PFSK-1 (cell line): ENCODE data around the gene CLP1.

Experiments
- FOXP2 ChIP-seq: optimal IDR thresholded peaks from 2 replicates; pipeline ENCODE3; 2011; ENCODE audit warnings: borderline replicate concordance, control low read depth, inconsistent platforms; ENCODE audit not compliant: insufficient read depth; ENCODE audit errors: extremely low read length, extremely low read depth
- POLR2AphosphoS5 ChIP-seq: IDR thresholded peaks from 2 replicates; pipeline ENCODE4 v1.6.1; 2012; ENCODE audit warnings: low read depth, mild to moderate bottlenecking, control low read depth, low read length, moderate library complexity
- SIN3A ChIP-seq: IDR thresholded peaks from 2 replicates; pipeline ENCODE4 v1.6.1; 2012; ENCODE audit warnings: mild to moderate bottlenecking, low read length, moderate library complexity, borderline replicate concordance; ENCODE audit not compliant: insufficient read depth
- TAF1 ChIP-seq: IDR thresholded peaks from 2 replicates; pipeline ENCODE4 v1.6.1; 2012; ENCODE audit warnings: low read length, control low read depth, borderline replicate concordance; ENCODE audit not compliant: insufficient read depth
- TF ChIP-seq, protein P1 (sequence below), 2 experiments: IDR thresholded peaks; 2 replicates each; pipeline versions ENCODE4 v1.6.1 to v1.8.0; 2011 to 2012; ENCODE audit warnings: low read depth in 2 of 2, low read length in 2 of 2, control low read depth in 1 of 2, inconsistent platforms in 1 of 2, mild to moderate bottlenecking in 1 of 2, moderate library complexity in 1 of 2; ENCODE audit not compliant: insufficient read depth in 1 of 2

DNA sequence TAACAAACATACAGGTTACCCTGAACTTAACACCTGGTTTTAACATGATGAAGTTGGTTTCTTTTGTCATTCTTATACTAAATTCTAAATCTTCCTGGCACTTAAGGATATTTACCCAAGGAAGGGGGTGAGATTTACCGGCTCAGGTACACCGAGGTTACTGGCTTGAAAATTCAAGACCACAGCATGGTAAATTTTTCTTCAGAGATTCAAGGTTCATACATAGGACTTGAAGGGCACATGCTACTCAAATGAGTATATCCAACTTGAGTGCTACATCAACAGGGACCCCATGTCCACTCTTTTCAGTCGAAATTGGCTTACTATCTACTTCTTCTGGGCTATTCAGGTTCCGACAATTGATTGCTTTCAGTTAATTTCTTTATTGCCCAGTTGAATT, 47.4 kb upstream of the CLP1 start:
- TF ChIP-seq TAF1: no peak
- TF ChIP-seq SIN3A: no peak
- TF ChIP-seq, protein P1, sequence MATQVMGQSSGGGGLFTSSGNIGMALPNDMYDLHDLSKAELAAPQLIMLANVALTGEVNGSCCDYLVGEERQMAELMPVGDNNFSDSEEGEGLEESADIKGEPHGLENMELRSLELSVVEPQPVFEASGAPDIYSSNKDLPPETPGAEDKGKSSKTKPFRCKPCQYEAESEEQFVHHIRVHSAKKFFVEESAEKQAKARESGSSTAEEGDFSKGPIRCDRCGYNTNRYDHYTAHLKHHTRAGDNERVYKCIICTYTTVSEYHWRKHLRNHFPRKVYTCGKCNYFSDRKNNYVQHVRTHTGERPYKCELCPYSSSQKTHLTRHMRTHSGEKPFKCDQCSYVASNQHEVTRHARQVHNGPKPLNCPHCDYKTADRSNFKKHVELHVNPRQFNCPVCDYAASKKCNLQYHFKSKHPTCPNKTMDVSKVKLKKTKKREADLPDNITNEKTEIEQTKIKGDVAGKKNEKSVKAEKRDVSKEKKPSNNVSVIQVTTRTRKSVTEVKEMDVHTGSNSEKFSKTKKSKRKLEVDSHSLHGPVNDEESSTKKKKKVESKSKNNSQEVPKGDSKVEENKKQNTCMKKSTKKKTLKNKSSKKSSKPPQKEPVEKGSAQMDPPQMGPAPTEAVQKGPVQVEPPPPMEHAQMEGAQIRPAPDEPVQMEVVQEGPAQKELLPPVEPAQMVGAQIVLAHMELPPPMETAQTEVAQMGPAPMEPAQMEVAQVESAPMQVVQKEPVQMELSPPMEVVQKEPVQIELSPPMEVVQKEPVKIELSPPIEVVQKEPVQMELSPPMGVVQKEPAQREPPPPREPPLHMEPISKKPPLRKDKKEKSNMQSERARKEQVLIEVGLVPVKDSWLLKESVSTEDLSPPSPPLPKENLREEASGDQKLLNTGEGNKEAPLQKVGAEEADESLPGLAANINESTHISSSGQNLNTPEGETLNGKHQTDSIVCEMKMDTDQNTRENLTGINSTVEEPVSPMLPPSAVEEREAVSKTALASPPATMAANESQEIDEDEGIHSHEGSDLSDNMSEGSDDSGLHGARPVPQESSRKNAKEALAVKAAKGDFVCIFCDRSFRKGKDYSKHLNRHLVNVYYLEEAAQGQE (IDR thresholded peaks at IDR 0.05; ENCODE audit: insufficient read depth in 1 of 2, low read depth in 2 of 2, low read length in 2 of 2): no peak
- no peak for TF ChIP-seq POLR2AphosphoS5
- no peak for TF ChIP-seq FOXP2
